GM20431 (cell line): ENCODE results near the gene DAB2IP.

Experiments
- in situ Hi-C: fragments of 300-500 bp; cut with MseI, MboI; formaldehyde crosslinking; loops from one replicate; pipeline ENCODE4 v1.15.0; 2020; ENCODE audit warnings: low sequenced_read_pairs; ENCODE audit not compliant: unreplicated experiment

Gene DAB2IP

DNA sequence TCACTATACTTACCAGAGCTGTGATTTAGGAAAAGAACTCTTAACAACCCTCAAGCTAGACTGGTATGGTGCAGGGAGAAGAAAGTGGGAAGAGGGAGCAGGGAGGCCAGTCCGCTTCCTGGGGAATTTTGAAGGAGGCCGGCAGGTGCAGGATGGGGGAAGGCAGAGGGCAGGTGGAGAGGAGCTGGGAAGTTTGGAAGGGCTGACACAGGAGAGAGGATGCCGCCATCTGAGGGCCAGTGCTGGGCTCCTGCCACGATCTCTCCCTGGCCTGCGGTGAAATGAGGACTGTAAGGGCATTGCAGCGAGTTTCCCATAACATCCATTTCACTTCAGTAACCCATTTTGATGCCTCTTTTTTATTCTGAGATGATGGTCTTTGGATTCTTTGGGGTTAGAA is 8.9 kb downstream of the DAB2IP start:
- in situ Hi-C loops, result no loop called here

DNA sequence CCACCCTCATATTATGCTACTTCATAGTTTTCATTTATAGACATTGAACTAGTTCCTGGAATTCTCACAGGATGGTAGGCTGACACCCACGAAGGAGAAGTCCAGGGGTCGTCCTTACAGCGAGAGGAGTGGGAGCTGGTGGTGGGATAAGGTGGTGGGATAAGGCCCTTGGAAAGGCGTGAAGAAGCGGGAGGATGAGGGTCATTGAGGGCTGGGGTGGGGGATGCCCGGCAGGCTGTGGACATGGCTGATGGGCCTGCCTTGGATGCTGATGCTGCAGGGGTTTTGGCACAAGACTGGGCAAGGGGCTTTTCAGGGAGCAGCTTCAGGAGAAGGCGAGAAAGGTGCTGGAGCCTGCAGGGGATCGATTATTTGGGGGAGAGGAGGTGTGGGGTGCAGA is 9.4 kb downstream of the DAB2IP start:
- in situ Hi-C loops, result no loop called here

DNA sequence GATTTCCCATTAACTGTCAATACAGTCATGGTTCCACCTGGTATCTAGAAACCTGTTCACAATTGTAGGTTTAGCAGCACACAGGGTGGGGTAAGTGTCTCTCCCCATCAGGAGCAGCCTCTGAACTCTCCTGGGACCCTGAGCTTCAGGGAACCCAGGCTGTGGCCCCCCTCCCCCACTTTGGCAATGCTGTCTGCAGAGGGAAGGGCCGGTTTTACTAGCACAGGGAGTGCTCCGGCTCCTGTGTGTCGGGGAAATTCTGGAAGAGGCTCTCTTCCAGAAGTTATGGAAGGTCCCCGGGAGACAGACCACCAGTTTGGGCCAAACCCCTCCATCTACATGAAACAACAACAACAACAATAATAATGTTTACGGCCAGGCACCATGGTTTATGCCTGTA is 9.9 kb downstream of the DAB2IP start:
- in situ Hi-C loops, result no loop called here

DNA sequence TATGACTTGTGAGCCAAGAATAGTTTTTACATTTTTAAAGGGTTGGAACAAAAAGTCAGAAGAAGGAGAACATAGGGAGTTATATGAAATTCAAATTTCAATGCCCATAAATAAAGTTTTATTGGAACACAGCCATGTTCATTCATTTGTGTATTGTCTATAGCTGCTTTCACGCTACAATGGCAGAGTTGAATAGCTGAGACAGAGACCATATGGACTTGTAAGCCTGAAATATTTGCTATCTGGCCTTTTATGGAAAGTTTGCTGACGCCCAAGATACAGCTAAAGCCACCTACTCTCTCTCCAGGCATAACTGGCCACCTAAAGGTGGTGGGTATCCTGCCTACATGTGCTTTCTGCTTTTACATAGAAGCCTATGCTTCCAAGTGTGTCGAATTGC is 10.9 kb downstream of the DAB2IP start:
- in situ Hi-C loops, result no loop called here

DNA sequence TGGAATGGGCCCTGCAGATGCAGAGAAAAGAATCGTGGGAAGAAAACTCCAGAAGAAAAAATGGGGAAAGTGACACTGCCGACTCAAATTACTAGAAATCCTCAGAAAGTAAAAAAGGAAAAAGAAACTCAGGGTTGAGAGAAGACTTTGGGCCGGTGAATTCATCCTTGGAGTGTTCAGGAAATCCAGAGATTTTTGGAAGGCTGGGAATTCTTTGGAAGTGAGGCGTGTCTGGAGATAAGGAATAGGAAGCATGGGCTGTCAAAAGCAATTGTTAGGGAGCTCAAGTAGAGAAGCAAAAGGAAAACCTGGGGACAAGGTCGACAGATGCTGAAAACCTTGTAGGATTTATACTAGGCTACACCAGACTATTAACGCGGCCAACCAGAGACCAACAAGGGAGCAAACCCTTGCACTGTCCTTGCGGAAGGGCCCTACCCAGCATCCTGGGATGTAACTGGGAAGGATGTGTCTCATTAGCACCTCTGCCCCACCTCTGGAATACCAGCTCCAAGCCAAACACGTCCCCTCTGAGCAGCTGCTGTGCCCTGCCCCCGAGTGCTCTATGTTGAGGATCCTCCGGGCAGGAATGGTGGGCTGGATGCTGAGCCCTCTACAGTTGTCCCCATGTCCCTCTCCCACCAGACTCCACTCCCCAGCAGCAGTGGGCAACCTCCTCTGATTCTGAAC is 11.6 kb downstream of the DAB2IP start:
- in situ Hi-C loops, result no loop called here

DNA sequence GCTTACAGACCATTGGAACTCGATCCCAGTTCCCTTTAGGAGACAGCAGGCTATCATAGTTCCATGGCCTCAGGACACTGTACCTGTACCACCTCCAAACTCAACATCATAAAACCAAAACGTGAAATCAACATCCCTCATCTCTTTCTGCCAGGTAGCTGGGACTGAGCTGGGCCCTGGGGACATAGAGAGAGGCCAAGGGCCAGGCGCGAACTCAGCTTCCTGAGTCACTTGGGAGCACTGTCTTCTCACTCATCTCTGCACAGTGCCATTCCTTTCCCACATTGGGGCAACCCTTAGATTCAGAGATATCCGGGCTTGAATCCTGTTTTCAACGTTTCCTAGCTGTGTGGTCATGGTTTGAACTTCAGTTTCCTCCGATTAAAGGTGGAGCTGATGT is 12.2 kb downstream of the DAB2IP start:
- in situ Hi-C loops, result no loop called here

DNA sequence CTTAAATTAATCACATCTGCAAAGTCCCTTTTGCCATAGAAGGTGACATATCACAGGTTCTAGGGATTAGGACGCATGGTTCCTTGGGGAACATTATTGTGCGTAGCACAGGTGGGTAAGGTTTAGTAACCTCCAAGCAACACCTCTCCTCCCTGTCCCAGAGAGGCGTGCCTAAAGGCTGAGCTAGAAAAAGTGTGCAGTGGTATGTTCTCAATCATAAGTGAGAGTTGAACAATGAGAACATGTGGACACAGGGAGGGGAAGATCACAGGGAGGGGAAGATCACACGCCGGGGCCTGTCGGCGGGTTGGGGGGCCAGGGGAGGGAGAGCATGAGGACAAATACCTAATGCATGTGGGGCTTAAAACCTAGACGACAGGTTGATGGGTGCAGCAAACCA is 14.9 kb downstream of the DAB2IP start:
- in situ Hi-C loops, result no loop called here

DNA sequence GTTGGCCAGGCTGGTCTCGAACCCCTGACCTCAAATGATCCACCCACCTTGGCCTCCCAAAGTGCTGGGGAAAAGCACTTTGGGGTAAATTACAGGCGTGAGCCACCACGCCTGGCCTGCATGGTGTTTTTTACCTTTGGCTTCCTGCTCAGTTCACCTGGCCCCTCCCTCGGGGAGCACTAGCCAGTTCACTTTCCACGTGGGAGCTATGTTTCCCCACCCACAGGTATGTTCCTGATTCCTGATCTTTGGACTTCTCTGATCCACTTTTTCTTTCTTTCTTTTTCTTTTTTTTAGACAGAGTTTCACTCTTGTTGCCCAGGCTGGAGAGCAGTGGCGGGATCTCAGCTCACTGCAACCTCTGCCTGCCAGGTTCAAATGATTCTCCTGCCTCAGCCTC is 15.8 kb downstream of the DAB2IP start:
- in situ Hi-C loops, result no loop called here

DNA sequence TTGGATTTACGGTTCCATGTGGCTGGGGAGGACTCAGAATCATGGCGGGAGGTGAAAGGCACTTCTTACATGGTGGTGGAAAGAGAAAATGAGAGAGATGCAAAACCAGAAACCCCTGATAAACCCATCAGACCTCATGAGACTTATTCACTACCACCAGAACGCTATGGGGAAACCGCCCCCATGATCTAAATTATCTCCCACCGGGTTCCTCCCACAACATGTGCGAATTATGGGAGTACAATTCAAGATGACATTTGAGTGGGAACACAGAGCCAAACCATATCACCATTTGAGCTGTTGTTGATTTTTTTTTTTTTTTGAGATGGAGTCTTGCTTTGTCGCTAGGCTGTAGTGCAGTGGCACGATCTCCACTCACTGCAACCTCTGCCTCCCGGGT is 16.5 kb downstream of the DAB2IP start:
- in situ Hi-C loops, result no loop called here

DNA sequence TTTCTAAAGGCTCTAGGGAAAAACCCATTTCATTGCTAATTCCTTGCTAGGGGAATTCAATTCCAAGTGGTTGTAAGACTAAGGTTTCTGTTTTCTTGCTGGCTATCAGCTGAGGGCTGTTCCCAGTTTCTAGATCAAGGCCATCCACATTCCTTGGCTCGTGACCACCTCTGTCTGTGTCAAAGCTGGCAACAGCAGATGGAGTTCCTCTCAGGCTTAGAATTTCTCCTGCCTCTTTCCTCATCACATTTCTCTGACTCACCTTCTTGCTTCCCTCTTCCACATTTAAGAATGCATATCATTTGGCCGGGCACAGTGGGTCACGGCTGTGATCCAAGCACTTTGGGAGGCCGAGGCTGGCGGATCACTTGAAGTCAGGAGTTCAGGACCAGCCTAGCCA is 19.0 kb downstream of the DAB2IP start:
- in situ Hi-C loops, result no loop called here

DNA sequence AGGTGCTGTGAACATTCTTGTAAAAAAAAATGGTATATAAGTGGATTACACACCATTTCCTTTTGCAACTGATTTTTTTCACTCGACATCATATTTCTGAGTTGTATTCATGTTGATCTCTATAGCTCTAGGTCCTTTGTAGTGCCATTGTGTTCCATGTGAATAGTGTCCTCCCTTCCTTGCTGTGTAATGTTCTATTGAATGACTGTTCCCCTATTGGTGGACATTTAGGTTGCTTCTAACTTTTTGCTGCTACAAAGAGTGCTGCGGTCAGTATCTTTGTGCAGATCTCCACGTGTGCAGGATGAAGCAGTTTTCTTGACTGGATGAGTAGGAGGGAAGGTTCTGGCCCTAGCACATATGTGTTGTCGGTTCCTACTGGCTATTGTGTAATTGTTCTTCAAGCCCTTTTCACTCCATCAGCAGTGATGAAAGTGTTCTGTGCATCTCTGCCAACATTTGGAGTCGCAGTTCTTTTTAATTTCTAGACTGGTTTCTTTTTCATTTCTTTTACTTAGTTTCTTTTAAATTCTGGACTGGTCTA is 20.2 kb downstream of the DAB2IP start:
- in situ Hi-C loops, result no loop called here

DNA sequence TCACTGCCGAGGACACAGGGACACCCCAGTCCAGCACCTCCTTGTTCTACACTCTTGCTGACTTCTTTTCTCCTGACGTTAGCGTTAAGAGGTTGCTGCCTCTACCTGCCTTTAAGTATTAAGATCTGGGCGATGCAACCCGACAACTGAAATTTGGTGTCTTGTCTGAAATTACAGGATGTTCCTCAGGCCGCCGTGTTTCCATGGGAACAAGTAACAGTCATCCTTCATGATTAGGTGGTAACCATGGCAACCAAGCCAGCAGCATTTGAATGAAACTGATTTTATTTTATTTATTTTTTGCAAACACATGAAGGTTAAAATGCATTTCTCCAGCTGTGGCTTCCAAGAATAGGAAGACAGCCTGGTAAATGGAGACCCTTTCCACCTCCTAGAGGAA is 20.8 kb downstream of the DAB2IP start:
- in situ Hi-C loops, result no loop called here

DNA sequence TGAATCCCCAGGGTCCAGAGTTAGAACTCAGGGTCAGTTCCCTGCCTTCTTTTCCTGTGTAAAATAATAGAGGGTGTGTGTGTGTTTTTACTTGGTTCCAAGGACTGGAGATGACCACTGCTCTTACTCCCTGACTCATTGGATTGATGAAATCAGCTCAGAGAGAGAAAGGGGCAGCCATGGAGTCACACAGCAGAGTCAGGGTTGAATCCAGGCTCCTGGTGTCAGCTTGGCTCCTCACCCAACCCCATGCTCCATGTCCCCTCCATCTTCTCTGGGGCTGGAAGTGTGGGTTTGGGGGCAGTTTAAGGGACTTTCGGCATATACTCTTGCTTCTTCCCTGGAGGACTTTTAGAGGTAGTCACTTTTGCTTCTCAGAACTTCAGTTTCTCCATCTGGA is 21.6 kb downstream of the DAB2IP start:
- in situ Hi-C loops, result no loop called here

DNA sequence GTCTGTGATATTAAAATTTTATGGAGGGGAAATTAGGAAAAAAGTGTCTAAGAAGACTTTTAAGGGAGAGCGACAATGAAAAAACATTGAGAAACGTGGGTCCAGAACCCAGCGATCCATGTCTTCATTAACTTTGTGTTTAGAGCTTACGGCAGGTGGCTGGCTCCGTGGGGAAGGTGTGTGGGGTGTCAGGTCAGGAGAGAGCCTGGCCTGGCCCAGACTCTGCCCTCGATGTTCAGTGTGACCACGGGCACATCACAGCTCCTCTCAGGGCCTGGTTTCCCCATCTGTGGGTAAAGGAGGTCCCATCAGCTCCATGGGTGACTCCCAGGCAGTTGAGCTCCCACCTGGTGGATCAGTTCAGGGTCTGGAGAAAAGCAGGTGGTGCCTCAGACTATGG is 22.1 kb downstream of the DAB2IP start:
- in situ Hi-C loops, result no loop called here

DNA sequence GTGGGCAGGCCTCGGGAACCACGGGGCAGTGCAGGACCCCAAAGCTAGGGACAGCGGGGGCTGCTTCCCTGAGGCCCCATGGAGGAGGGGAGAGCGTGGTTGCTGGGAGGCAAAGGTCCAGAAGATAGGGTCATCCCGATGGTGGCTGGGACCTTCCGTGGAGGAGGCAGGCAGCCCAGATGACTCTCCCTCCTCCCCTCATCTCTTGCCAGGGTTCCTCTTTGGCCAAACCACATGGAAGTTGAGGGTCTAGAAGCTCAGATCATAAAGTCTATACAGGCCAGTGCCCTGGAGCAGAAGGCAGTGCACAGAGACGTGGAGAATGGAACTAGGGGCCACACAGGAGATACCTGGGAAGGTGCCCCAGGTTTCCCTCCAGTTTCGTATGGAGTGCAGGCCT is 22.6 kb downstream of the DAB2IP start:
- in situ Hi-C loops, result no loop called here

DNA sequence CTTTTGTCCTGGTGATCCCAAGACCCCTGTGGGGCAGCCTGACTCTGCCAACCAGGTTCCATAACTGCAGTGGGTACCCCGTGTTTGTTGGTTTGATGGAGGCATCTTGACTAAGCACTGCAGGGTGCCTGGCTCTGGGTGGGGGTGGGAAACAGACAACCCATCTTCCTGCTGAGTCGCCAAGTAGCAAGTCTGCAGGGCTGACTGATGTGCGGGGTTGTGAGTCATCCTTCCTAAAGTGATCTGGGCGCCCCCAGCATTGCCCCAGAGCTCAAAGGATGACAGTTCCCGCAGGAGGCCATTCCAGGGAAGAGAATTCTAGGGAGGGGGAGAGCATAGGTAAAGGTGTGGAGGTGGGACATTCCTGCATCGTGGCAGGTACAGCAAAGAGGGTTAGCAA is 23.5 kb downstream of the DAB2IP start:
- in situ Hi-C loops, result no loop called here

DNA sequence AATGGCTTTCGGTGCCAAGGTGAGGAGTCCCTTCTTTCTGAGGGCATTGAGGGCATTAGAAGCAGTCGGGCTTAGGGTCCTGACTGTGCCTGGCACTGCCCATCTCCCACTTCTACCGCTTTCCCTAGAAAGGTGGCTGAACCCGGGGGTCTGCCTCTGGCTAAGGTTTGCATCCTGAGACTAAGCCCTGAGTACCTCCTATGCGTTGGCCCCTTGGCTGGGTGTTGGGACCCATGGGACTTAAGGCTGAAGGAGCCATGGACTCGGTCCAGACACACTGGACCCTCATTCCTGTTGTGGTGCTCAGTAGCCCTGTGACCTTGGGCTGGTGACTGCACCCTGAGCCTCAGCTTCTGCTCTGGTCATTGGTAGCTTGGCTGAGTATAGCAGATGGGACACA is 23.9 kb downstream of the DAB2IP start:
- in situ Hi-C loops, result no loop called here

DNA sequence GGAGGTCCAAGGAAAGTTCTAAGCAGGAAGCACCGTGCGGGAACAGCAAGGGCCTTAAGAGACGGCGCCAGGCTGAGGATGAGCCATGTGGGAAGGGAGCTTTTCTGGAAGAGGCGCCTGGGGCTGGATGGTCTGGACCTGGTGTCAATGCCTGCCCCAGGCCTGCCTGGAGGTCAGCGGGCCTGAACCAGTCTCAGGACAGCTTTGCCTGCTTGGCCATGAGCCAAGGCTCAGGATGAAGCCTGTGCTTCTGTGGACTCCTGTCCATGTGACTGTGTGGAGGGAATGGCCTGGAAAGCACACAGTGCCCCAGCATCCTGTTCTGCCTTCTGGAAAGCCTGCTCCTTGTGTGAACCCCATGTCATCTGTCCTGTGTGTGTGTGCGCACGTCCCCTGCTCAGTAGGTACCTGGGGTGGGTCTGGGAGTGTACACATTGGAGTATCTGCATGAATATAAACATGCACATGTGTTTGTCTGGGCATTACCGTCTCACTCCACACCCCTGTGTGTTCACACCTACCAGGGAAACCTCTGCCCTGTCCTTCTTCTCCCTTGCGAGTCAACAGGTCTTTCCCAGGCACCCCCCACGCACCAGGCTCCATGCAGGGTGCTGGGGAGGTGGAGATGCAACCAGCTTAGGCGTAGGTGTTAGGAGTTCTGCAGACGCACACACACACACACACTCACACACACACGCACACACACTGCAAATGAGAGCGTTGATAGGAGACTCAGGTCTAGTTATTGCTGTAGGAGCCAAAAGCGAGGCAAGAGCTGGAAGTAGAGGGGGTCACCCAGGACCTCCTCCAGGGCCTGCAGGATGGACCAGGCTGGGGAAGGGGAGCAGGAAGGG is 24.8 kb downstream of the DAB2IP start:
- in situ Hi-C loops, result no loop called here

DNA sequence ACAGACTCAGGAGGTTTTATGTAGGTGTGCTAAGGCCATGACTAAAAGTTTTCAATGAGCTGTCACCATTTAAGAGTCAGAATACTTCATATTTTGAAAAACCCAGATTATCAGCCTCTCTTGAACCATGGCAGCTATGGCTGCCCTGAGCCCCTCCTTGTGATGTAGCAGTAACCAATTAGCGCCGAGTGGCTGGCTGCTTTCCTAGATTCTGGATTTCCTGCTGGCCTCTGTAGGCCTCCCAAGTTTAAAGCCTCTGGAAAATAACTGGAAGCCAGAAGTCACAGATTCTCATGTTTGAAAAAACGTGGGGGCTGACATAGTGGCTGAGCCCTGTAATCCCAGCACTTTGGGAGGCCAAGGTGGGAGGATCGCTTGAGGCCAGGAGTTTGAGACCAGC is 25.5 kb downstream of the DAB2IP start:
- in situ Hi-C loops, result no loop called here

DNA sequence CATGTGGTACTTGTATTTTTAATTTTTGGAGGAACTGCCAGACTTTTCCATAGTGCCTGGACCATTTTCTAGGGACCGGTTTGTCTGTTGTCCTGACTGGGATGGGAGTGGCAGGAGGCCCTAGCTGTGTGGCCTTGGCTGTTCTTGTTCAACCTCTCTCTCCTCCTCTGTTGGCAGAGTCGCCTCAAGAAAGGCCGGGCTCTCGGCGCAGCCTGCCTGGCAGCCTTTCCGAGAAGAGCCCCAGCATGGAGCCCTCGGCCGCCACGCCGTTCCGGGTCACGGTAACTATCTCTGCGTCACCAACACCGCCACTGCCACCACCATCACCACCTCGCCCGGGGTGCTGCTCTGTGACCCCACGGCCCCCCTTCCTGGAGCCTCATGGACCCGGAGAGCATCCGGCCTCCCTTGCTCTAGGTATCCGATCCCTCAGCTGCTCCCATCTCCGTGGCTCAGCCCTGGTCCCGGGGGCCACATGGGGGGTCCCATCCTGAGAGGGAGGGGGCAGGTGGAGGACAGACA is 27.1 kb downstream of the DAB2IP start:
- in situ Hi-C loops, result no loop called here
